ENCODE results near the gene PRG3.

Gene PRG3

GRCh38 chr11:57419146-57419545 lies 38.2 kb upstream of the PRG3 start:
- FAIRE-seq, result no peak
- no peak for TF ChIP-seq CTCF (IDR thresholded peaks at IDR 0.05; ENCODE audit: insufficient read depth, missing control alignments)
- DNase-seq (ENCODE audit: insufficient read length, low spot score), result no peak

- FAIRE-seq (no peak), DNase-seq (ENCODE audit: insufficient read length, low spot score) (no peak)
- no peak for TF ChIP-seq CTCF (IDR thresholded peaks at IDR 0.05; ENCODE audit: insufficient read depth, missing control alignments)
Measured at GRCh38 chr11:57418131-57418530, 37.2 kb upstream of the PRG3 start.

GRCh38 chr11:57417056-57417455 lies 36.1 kb upstream of the PRG3 start:
- no peak for TF ChIP-seq CTCF (IDR thresholded peaks at IDR 0.05; ENCODE audit: insufficient read depth, missing control alignments)
- DNase-seq (ENCODE audit: insufficient read length, low spot score), result no peak
- no peak for FAIRE-seq

- DNase-seq (ENCODE audit: insufficient read length, low spot score), result no peak
- TF ChIP-seq CTCF (IDR thresholded peaks at IDR 0.05; ENCODE audit: insufficient read depth, missing control alignments), result no peak
- FAIRE-seq, result no peak
Measured at GRCh38 chr11:57416436-57416835, 35.5 kb upstream of the PRG3 start.

- TF ChIP-seq CTCF (IDR thresholded peaks at IDR 0.05; ENCODE audit: insufficient read depth, missing control alignments), result no peak
- FAIRE-seq, result no peak
- no peak for DNase-seq (ENCODE audit: insufficient read length, low spot score)
Measured at GRCh38 chr11:57414612-57415212, 33.8 kb upstream of the PRG3 start.

- no peak for FAIRE-seq
- no peak for TF ChIP-seq CTCF (IDR thresholded peaks at IDR 0.05; ENCODE audit: insufficient read depth, missing control alignments)
- no peak for DNase-seq (ENCODE audit: insufficient read length, low spot score)
Measured at GRCh38 chr11:57413681-57414080, 32.7 kb upstream of the PRG3 start.

GRCh38 chr11:57410287-57410686 lies 29.3 kb upstream of the PRG3 start:
- DNase-seq (ENCODE audit: insufficient read length, low spot score) (no peak), FAIRE-seq (no peak)
- no peak for TF ChIP-seq CTCF (IDR thresholded peaks at IDR 0.05; ENCODE audit: insufficient read depth, missing control alignments)

Measured in D721Med (cell line).